GM12878 (cell line): ENCODE data around the gene LIPE. TPM values are rescaled to one million over a fixed set of nuclear protein-coding genes. Genes with fewer than 3 reads are reported as not detected.

Experiments
- BCL3 ChIP-seq: IDR thresholded peaks from 2 replicates; pipeline ENCODE4 v1.6.1; 2011; ENCODE audit warnings: borderline replicate concordance, low read depth, mild to moderate bottlenecking, moderate library complexity, low read length; ENCODE audit not compliant: insufficient read depth, poor library complexity, severe bottlenecking
- CTCF ChIP-seq, 3 experiments: IDR thresholded peaks in 2 of 3; conservative IDR thresholded peaks in 1 of 3; 2 replicates each; pipeline ENCODE4 v1.5.1; 2011; ENCODE audit warnings: low read depth in 3 of 3, low read length in 3 of 3, mild to moderate bottlenecking in 3 of 3, control low read depth in 2 of 3, moderate library complexity in 2 of 3, inconsistent platforms in 1 of 3, mixed read lengths in 1 of 3; ENCODE audit not compliant: control insufficient read depth in 2 of 3, insufficient read depth in 1 of 3; ENCODE audit errors: extremely low read depth in 1 of 3
- E2F4 ChIP-seq: IDR thresholded peaks from 2 replicates; pipeline ENCODE4 v1.6.1; 2012; ENCODE audit warnings: low read depth, low read length, improper control_type of control experiment
- HDAC6 ChIP-seq: fragments of 200-600 bp; sonication (generic); IDR thresholded peaks from one replicate; pipeline ENCODE4 v1.8.0; 2017; ENCODE audit warnings: antibody characterized with exemption; ENCODE audit not compliant: unreplicated experiment
- IKZF2 ChIP-seq, 2 experiments: fragments of 450-650 bp; IDR thresholded peaks; 2 replicates each; pipeline ENCODE4 v1.6.1; 2017; ENCODE audit warnings: mild to moderate bottlenecking in 2 of 2, moderate library complexity in 2 of 2
- JUND ChIP-seq: IDR thresholded peaks from 2 replicates; pipeline ENCODE4 v1.6.1; 2012; ENCODE audit warnings: low read depth, mild to moderate bottlenecking, low read length, improper control_type of control experiment, moderate library complexity
- MXI1 ChIP-seq: fragments of 150-350 bp; IDR thresholded peaks from 2 replicates; pipeline ENCODE4 v1.6.1; 2011; ENCODE audit warnings: low read depth, mild to moderate bottlenecking, inconsistent platforms, low read length, improper control_type of control experiment
- NFYA ChIP-seq: IDR thresholded peaks from 2 replicates; pipeline ENCODE4 v1.6.1; 2011; ENCODE audit warnings: low read depth, mild to moderate bottlenecking, low read length, improper control_type of control experiment, borderline replicate concordance
- PBX3 ChIP-seq: IDR thresholded peaks from 2 replicates; pipeline ENCODE4 v1.6.1; 2011; ENCODE audit warnings: mild to moderate bottlenecking, low read depth, low read length, moderate library complexity; ENCODE audit not compliant: insufficient replicate concordance
- PKNOX1 ChIP-seq: fragments of 450-650 bp; IDR thresholded peaks from 2 replicates; pipeline ENCODE4 v1.6.1; 2016; ENCODE audit warnings: mild to moderate bottlenecking
- POLR2A ChIP-seq: IDR thresholded peaks from 2 replicates; pipeline ENCODE4 v1.6.1; 2011; ENCODE audit warnings: low read depth, mild to moderate bottlenecking, low read length
- POLR2AphosphoS2 ChIP-seq: IDR thresholded peaks from 2 replicates; pipeline ENCODE4 v1.6.1; 2011; ENCODE audit warnings: low read depth, mild to moderate bottlenecking, low read length, improper control_type of control experiment, moderate library complexity
- POU2F2 ChIP-seq: IDR thresholded peaks from 3 replicates; pipeline ENCODE4 v1.6.1; 2011; ENCODE audit warnings: low read depth, mild to moderate bottlenecking, low read length, borderline replicate concordance
- RCOR1 ChIP-seq: conservative IDR thresholded peaks from 2 replicates; pipeline ENCODE4 v1.6.1; 2012; ENCODE audit warnings: low read depth, low read length, improper control_type of control experiment
- RELA ChIP-seq: fragments of 450-650 bp; IDR thresholded peaks from 2 replicates; pipeline ENCODE4 v1.8.0; 2014; ENCODE audit warnings: borderline replicate concordance; ENCODE audit not compliant: partially characterized antibody
- RELB ChIP-seq: fragments of 450-650 bp; IDR thresholded peaks from 2 replicates; pipeline ENCODE4 v1.6.1; 2017; ENCODE audit warnings: low read depth, mild to moderate bottlenecking, moderate library complexity
- SMAD5 ChIP-seq: IDR thresholded peaks from 2 replicates; pipeline ENCODE4 v1.6.1; 2016; ENCODE audit warnings: antibody characterized with exemption, low read depth
- SP1 ChIP-seq: IDR thresholded peaks from one replicate; pipeline ENCODE4 v1.6.1; 2011; ENCODE audit warnings: low read depth, low read length
- SREBF2 ChIP-seq: IDR thresholded peaks from 2 replicates; pipeline ENCODE4 v1.6.1; 2012; ENCODE audit warnings: mild to moderate bottlenecking, low read length
- TBL1XR1 ChIP-seq: IDR thresholded peaks from 2 replicates; pipeline ENCODE4 v1.6.1; 2012; ENCODE audit warnings: low read depth, low read length, improper control_type of control experiment
- ZBED1 ChIP-seq: IDR thresholded peaks from 2 replicates; pipeline ENCODE4 v1.6.1; 2016; ENCODE audit warnings: borderline replicate concordance
- polyA plus RNA-seq, 11 experiments: library from polyadenylated mRNA; depleted of rRNA in 4 of 11; unstranded in 6 of 11; stranded (reverse) in 5 of 11; fragments of >200 nt; fragmentation: Nextera tagmentation in 4 of 11; fragmentation: Illumina TruSeq in 1 of 11; extraction: Ambion mirVana in 4 of 11; extraction: Trizol in 1 of 11; gene quantifications; 1 replicate in 1 of 11; 2 replicates in 10 of 11; pipeline versions ENCODE4 v1.2.1 to v1.2.3, GENCODE V29; 2011 to 2016; ENCODE audit warnings: inconsistent platforms in 2 of 11, missing spikeins in 2 of 11, low read depth in 1 of 11
- total RNA-seq, 4 experiments: library from RNA; depleted of rRNA in 3 of 4; stranded (reverse); fragments of >200 nt in 3 of 4; fragmentation: Illumina TruSeq in 1 of 4; extraction: Trizol in 1 of 4; gene quantifications; 2 replicates each; pipeline versions ENCODE4 v1.2.1 to v1.2.3, GENCODE V29; 2013 to 2021

LIPE gene
- total and polyA plus RNA-seq, 10 of the 15 experiments (the other 5 are each of a cell fraction or from before 2014, with no cell fraction given), result 0.02 to 33.3 (median 9.5) TPM

GRCh38 chr19:42396381-42397262 lies 30.6 kb downstream of the LIPE start (continued):
- peak in 1 of 2 experiments; percentile 15; a peak in 2 of 4 replicates for TF ChIP-seq IKZF2 (IDR thresholded peaks at IDR 0.05)
- TF ChIP-seq POLR2A, result peak; percentile 89
- peak; percentile 35; the same call in 1 of the 2 replicates for TF ChIP-seq JUND
- no peak for TF ChIP-seq BCL3
- TF ChIP-seq E2F4, result peak; percentile 84
- TF ChIP-seq PBX3, result peak; percentile 96
- no peak for TF ChIP-seq RELA
- TF ChIP-seq PKNOX1, result peak; percentile 99
- no peak for TF ChIP-seq HDAC6
- peak; percentile 91 for TF ChIP-seq MXI1
- TF ChIP-seq RELB, result no peak; the same call in 1 of the 2 replicates
- no peak for TF ChIP-seq RCOR1
- TF ChIP-seq SMAD5, result peak; percentile 75; the same call in 1 of the 2 replicates
- TF ChIP-seq NFYA, result peak; percentile 88
- TF ChIP-seq POLR2AphosphoS2, result peak; percentile 90; the same call in 1 of the 2 replicates
- no peak for TF ChIP-seq SREBF2
- peak; percentile 57 for TF ChIP-seq POU2F2
- TF ChIP-seq CTCF (IDR thresholded peaks at IDR 0.05 in 2 of 3, conservative IDR thresholded peaks at IDR 0.05 in 1 of 3; ENCODE audit: control insufficient read depth in 2 of 3, extremely low read depth in 1 of 3, insufficient read depth in 1 of 3, low read depth in 3 of 3, low read length in 3 of 3), result no peak
- no peak for TF ChIP-seq ZBED1
- TF ChIP-seq SP1, result peak; percentile 99
- no peak for TF ChIP-seq TBL1XR1
